ENCODE data around the gene TRIO.

DNA sequence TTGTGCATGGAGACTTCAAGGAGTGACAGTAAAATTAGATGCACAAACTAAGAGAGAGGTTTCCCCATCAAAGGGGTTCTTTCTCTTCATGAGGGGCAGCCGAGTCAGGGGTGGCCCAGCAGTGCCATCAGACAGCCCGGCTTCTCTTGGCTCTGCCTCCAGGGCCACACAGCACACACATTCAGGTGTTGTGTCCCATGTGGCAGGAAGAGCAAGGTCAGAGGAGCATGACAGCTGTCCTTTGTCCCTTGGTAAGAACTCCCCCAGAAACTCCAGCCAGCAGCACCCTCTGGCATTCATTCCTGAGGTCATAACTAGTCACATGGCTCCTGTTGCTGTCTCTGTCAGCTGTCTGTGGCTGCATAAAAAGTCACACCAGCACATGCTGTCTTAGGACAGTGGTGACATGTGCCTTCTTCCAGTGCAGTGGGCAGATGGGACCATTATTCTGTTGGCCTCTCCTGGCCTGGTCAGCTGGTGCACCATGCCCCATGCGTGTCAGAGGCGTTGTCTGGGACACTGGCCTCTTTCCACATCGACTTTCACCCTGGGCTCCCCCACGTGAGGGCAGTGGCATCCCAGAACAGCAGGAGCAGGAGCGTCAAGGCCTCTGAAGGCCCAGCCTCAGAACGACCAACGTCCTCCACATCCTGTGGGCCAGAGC, 360.0 kb downstream of the TRIO start:
- no peak for TF ChIP-seq POLR2AphosphoS5 (IDR thresholded peaks at IDR 0.05; ENCODE audit: low read depth, low read length)
- TF ChIP-seq, protein P1, sequence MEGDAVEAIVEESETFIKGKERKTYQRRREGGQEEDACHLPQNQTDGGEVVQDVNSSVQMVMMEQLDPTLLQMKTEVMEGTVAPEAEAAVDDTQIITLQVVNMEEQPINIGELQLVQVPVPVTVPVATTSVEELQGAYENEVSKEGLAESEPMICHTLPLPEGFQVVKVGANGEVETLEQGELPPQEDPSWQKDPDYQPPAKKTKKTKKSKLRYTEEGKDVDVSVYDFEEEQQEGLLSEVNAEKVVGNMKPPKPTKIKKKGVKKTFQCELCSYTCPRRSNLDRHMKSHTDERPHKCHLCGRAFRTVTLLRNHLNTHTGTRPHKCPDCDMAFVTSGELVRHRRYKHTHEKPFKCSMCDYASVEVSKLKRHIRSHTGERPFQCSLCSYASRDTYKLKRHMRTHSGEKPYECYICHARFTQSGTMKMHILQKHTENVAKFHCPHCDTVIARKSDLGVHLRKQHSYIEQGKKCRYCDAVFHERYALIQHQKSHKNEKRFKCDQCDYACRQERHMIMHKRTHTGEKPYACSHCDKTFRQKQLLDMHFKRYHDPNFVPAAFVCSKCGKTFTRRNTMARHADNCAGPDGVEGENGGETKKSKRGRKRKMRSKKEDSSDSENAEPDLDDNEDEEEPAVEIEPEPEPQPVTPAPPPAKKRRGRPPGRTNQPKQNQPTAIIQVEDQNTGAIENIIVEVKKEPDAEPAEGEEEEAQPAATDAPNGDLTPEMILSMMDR (IDR thresholded peaks at IDR 0.05): no peak
- no peak for TF ChIP-seq SIN3A (IDR thresholded peaks at IDR 0.05; ENCODE audit: borderline replicate concordance, low read depth, low read length)
- TF ChIP-seq GABPA (IDR thresholded peaks at IDR 0.05; ENCODE audit: low read depth): no peak
- TF ChIP-seq RXRA (IDR thresholded peaks at IDR 0.05; ENCODE audit: borderline replicate concordance, low read depth): no peak
- no peak for TF ChIP-seq MEF2A (IDR thresholded peaks at IDR 0.05; ENCODE audit: borderline replicate concordance, low read depth)
- no peak for TF ChIP-seq EZH2phosphoT487 (IDR thresholded peaks at IDR 0.05; ENCODE audit: borderline replicate concordance, low read depth)
- no peak for TF ChIP-seq EP300 (IDR thresholded peaks at IDR 0.05; ENCODE audit: borderline replicate concordance in 1 of 2, low read depth in 1 of 2, low read length in 1 of 2)
- TF ChIP-seq TAF1 (IDR thresholded peaks at IDR 0.05; ENCODE audit: borderline replicate concordance, low read depth, low read length): no peak
- TF ChIP-seq RCOR1 (IDR thresholded peaks at IDR 0.05; ENCODE audit: low read length): no peak
- no peak for TF ChIP-seq TCF12 (IDR thresholded peaks at IDR 0.05)
- no peak for TF ChIP-seq SMC3 (IDR thresholded peaks at IDR 0.05; ENCODE audit: low read depth, low read length)
- TF ChIP-seq, protein P2, sequence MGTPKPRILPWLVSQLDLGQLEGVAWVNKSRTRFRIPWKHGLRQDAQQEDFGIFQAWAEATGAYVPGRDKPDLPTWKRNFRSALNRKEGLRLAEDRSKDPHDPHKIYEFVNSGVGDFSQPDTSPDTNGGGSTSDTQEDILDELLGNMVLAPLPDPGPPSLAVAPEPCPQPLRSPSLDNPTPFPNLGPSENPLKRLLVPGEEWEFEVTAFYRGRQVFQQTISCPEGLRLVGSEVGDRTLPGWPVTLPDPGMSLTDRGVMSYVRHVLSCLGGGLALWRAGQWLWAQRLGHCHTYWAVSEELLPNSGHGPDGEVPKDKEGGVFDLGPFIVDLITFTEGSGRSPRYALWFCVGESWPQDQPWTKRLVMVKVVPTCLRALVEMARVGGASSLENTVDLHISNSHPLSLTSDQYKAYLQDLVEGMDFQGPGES (IDR thresholded peaks at IDR 0.05; ENCODE audit: low read depth, low read length): no peak
- TF ChIP-seq JUND (IDR thresholded peaks at IDR 0.05): no peak
